IMR-90 (cell line): ENCODE measurements around the gene CSK. TPM values are rescaled to one million over a fixed set of nuclear protein-coding genes. Genes with fewer than 3 reads are reported as not detected.

Experiments
- ATAC-seq: fragments of 200-7000 bp; cut with Tn5 transposase; 2 replicates; pipeline ENCODE4 v1.9.1; 2020; ENCODE audit warnings: low read depth, mild to moderate bottlenecking, moderate library complexity
- BruUV-seq: library from RNA; stranded (reverse); fragments of 400-500 nt; replicated peaks from 2 replicates; lab custom pipeline; 2021; lab: Mats Ljungman, UMichigan
- CTCF ChIA-PET: fragments of 300-600 bp; formaldehyde crosslinking; extraction: SDS; loops from one replicate; lab custom pipeline; 2021; ENCODE audit warnings: antibody characterized with exemption; lab: Yijun Ruan, JAX
- POLR2A ChIA-PET: fragments of 300-600 bp; sonication (Branson Sonifier 250); formaldehyde crosslinking; loops from one replicate; lab custom pipeline; 2022; ENCODE audit warnings: antibody characterized with exemption; ENCODE audit not compliant: unreplicated experiment; lab: Charles Lee
- DNase-seq: peaks from one replicate; pipeline ENCODE4 v3.0.0; 2013
- H2AFZ ChIP-seq: replicated peaks from 2 replicates; pipeline ENCODE3; 2013; ENCODE audit warnings: low read length, mild to moderate bottlenecking; ENCODE audit not compliant: poor library complexity
- H2AK5ac ChIP-seq: 2 replicates; pipeline ENCODE4 v1.6.1; 2013; ENCODE audit warnings: low read depth, low read length, inconsistent platforms
- H2AK9ac ChIP-seq: replicated peaks from 2 replicates; pipeline ENCODE3; 2013; ENCODE audit warnings: mild to moderate bottlenecking, low read depth, low read length, moderate library complexity; ENCODE audit not compliant: poor library complexity
- H2BK120ac ChIP-seq: 2 replicates; pipeline ENCODE4 v1.6.1; 2013; ENCODE audit warnings: low read depth, low read length, inconsistent platforms
- H2BK15ac ChIP-seq: 3 replicates; pipeline ENCODE4 v1.6.1; 2013; ENCODE audit warnings: low read depth, low read length, inconsistent platforms
- H2BK20ac ChIP-seq: 2 replicates; pipeline ENCODE4 v1.6.1; 2013; ENCODE audit warnings: low read depth, mild to moderate bottlenecking, inconsistent platforms, low read length, moderate library complexity
- H2BK5ac ChIP-seq: 2 replicates; pipeline ENCODE4 v1.6.1; 2013; ENCODE audit warnings: mild to moderate bottlenecking, low read depth, low read length, inconsistent platforms; ENCODE audit not compliant: poor library complexity, severe bottlenecking
- H3K14ac ChIP-seq: replicated peaks from 2 replicates; pipeline ENCODE4 v1.6.1; 2013; ENCODE audit warnings: low read depth, low read length, inconsistent platforms
- H3K18ac ChIP-seq: 2 replicates; pipeline ENCODE4 v1.6.1; 2013; ENCODE audit warnings: low read depth, low read length, control low read depth
- H3K23ac ChIP-seq: 2 replicates; pipeline ENCODE4 v1.6.1; 2013; ENCODE audit warnings: low read depth, low read length, inconsistent platforms
- H3K27ac ChIP-seq: 2 replicates; pipeline ENCODE4 v1.5.1; 2013; ENCODE audit warnings: mild to moderate bottlenecking, control low read depth, low read length; ENCODE audit not compliant: insufficient read depth
- H3K27me3 ChIP-seq: 2 replicates; pipeline ENCODE4 v1.6.1; 2013; ENCODE audit warnings: low read length; ENCODE audit not compliant: control insufficient read depth, insufficient read depth
- H3K36me3 ChIP-seq: 2 replicates; pipeline ENCODE4 v1.6.1; 2013; ENCODE audit warnings: low read length, mixed read lengths; ENCODE audit not compliant: control insufficient read depth, insufficient read depth
- H3K4ac ChIP-seq: 2 replicates; pipeline ENCODE4 v1.6.1; 2013; ENCODE audit warnings: low read depth, low read length, inconsistent platforms
- H3K4me1 ChIP-seq: 2 replicates; pipeline ENCODE4 v1.6.1; 2013; ENCODE audit warnings: low read length, mixed read lengths; ENCODE audit not compliant: control insufficient read depth, insufficient read depth
- H3K4me2 ChIP-seq: 2 replicates; pipeline ENCODE4 v1.6.1; 2013; ENCODE audit warnings: low read depth, mild to moderate bottlenecking, control low read depth, low read length, moderate library complexity
- H3K4me3 ChIP-seq: 2 replicates; pipeline ENCODE4 v1.5.1; 2013; ENCODE audit warnings: low read depth, mild to moderate bottlenecking, control low read depth, low read length, moderate library complexity; ENCODE audit not compliant: insufficient read depth
- H3K56ac ChIP-seq: 2 replicates; pipeline ENCODE4 v1.6.1; 2013; ENCODE audit warnings: low read length, inconsistent platforms; ENCODE audit not compliant: insufficient read depth; ENCODE audit errors: extremely low read depth
- H3K79me1 ChIP-seq, 2 experiments: 2 replicates each; pipeline ENCODE4 v1.6.1; 2013; ENCODE audit warnings: low read length in 2 of 2, inconsistent platforms in 1 of 2, low read depth in 1 of 2
- H3K9ac ChIP-seq: 2 replicates; pipeline ENCODE4 v1.6.1; 2013; ENCODE audit warnings: low read depth, low read length, control low read depth
- H3K9me1 ChIP-seq: 2 replicates; pipeline ENCODE4 v1.6.1; 2013; ENCODE audit warnings: low read length, inconsistent platforms; ENCODE audit not compliant: insufficient read depth
- H3K9me3 ChIP-seq: 2 replicates; pipeline ENCODE4 v1.6.1; 2013; ENCODE audit warnings: low read length; ENCODE audit not compliant: control insufficient read depth, insufficient read depth
- H4K20me1 ChIP-seq: 2 replicates; pipeline ENCODE4 v1.6.1; 2013; ENCODE audit warnings: low read length, inconsistent platforms; ENCODE audit not compliant: insufficient read depth
- H4K5ac ChIP-seq: 2 replicates; pipeline ENCODE4 v1.6.1; 2013; ENCODE audit warnings: mild to moderate bottlenecking, low read depth, low read length, control low read depth
- H4K8ac ChIP-seq, 2 experiments: 2 replicates each; pipeline ENCODE4 v1.6.1; 2013; ENCODE audit warnings: low read depth in 2 of 2, low read length in 2 of 2, control low read depth in 1 of 2, inconsistent platforms in 1 of 2
- H4K91ac ChIP-seq: 2 replicates; pipeline ENCODE4 v1.6.1; 2013; ENCODE audit warnings: low read depth, low read length, inconsistent platforms; ENCODE audit not compliant: insufficient read depth
- BHLHE40 ChIP-seq: fragments of 150-350 bp; IDR thresholded peaks from 2 replicates; pipeline ENCODE4 v1.6.1; 2016; ENCODE audit warnings: mild to moderate bottlenecking, low read depth, low read length
- CEBPB ChIP-seq: IDR thresholded peaks from 2 replicates; pipeline ENCODE4 v1.6.1; 2012; ENCODE audit warnings: low read depth, low read length, improper control_type of control experiment
- CHD1 ChIP-seq: IDR thresholded peaks from 2 replicates; pipeline ENCODE4 v1.6.1; 2012; ENCODE audit warnings: low read depth, low read length, improper control_type of control experiment
- CTCF ChIP-seq: conservative IDR thresholded peaks from 2 replicates; pipeline ENCODE4 v1.5.1; 2012; ENCODE audit warnings: mild to moderate bottlenecking, low read depth, low read length, improper control_type of control experiment
- ELK1 ChIP-seq: fragments of 150-350 bp; IDR thresholded peaks from 2 replicates; pipeline ENCODE4 v1.6.1; 2016; ENCODE audit warnings: low read depth, mild to moderate bottlenecking, low read length, moderate library complexity, borderline replicate concordance
- FOS ChIP-seq: fragments of 150-350 bp; IDR thresholded peaks from 2 replicates; pipeline ENCODE4 v1.6.1; 2016; ENCODE audit warnings: low read depth, low read length
- MAFK ChIP-seq: IDR thresholded peaks from 2 replicates; pipeline ENCODE4 v1.6.1; 2012; ENCODE audit warnings: low read depth, low read length, improper control_type of control experiment
- MAZ ChIP-seq: IDR thresholded peaks from 2 replicates; pipeline ENCODE4 v1.6.1; 2012; ENCODE audit warnings: low read depth, mild to moderate bottlenecking, low read length, improper control_type of control experiment, moderate library complexity, borderline replicate concordance
- MXI1 ChIP-seq: IDR thresholded peaks from 2 replicates; pipeline ENCODE4 v1.6.1; 2012; ENCODE audit warnings: low read depth, mild to moderate bottlenecking, low read length, moderate library complexity, borderline replicate concordance
- NFE2L2 ChIP-seq: fragments of 150-350 bp; IDR thresholded peaks from 2 replicates; pipeline ENCODE4 v1.6.1; 2016; ENCODE audit warnings: low read depth, mild to moderate bottlenecking, low read length
- POLR2A ChIP-seq: IDR thresholded peaks from 2 replicates; pipeline ENCODE4 v1.6.1; 2012; ENCODE audit warnings: mild to moderate bottlenecking, low read depth, low read length
- RAD21 ChIP-seq: IDR thresholded peaks from 2 replicates; pipeline ENCODE4 v1.6.1; 2012; ENCODE audit warnings: low read length, improper control_type of control experiment
- RCOR1 ChIP-seq: IDR thresholded peaks from 2 replicates; pipeline ENCODE4 v1.6.1; 2012; ENCODE audit warnings: mild to moderate bottlenecking, low read length, improper control_type of control experiment; ENCODE audit not compliant: insufficient replicate concordance
- RFX5 ChIP-seq: IDR thresholded peaks from 2 replicates; pipeline ENCODE4 v1.8.0; 2012; ENCODE audit warnings: low read depth, mild to moderate bottlenecking, low read length, moderate library complexity
- SMC3 ChIP-seq: fragments of 150-350 bp; IDR thresholded peaks from 2 replicates; pipeline ENCODE4 v1.6.1; 2016; ENCODE audit warnings: low read depth, mild to moderate bottlenecking, antibody characterized with exemption, low read length, moderate library complexity
- USF2 ChIP-seq: fragments of 150-350 bp; IDR thresholded peaks from 2 replicates; pipeline ENCODE4 v1.6.1; 2017; ENCODE audit warnings: mild to moderate bottlenecking, antibody characterized with exemption, low read length, low read depth
- WGBS, 2 experiments: methylation state at CpG; one replicate each; pipeline versions ENCODE4 v1.1.5 to v1.1.7; 2013; ENCODE audit warnings: missing lambda C conversion rate in 2 of 2; ENCODE audit not compliant: insufficient read length in 1 of 2; ENCODE audit errors: extremely low coverage in 2 of 2; 5-methylcytosine and 5-hydroxymethylcytosine counted together
- dilution Hi-C: fragments of 300-500 bp; cut with HindIII; formaldehyde crosslinking; loops from one replicate; pipeline ENCODE4 v1.14.3; 2018; ENCODE audit warnings: low sequenced_read_pairs; ENCODE audit not compliant: unreplicated experiment
- in situ Hi-C: fragments of 300-500 bp; cut with MboI; formaldehyde crosslinking; loops from 3 replicates; pipeline ENCODE4 v1.14.3; 2019; ENCODE audit warnings: low sequenced_read_pairs, inconsistent platforms, mixed read lengths
- intact Hi-C: fragments of 100-400 bp; cut with micrococcal nuclease; formaldehyde crosslinking; loops from 2 replicates; pipeline ENCODE4 v1.10.0; 2022
- polyA plus RNA-seq, 3 experiments: library from polyadenylated mRNA; depleted of rRNA; stranded (reverse); fragments of >200 nt; gene quantifications; 2 replicates each; pipeline ENCODE4 v1.2.3, GENCODE V29; 2012; ENCODE audit warnings: low replicate concordance in 1 of 3
- total RNA-seq: library from RNA; depleted of rRNA; stranded (reverse); fragments of >200 nt; gene quantifications from 2 replicates; pipeline ENCODE4 v1.2.3, GENCODE V29; 2012

CSK gene
- total and polyA plus RNA-seq, 2 of the 4 experiments (the other 2 are of a cell fraction), result 10.8 to 54.0 TPM

GRCh38 chr15:74794248-74794969 lies 12.5 kb downstream of the CSK start:
- ChIA-PET CTCF (no interaction called here), POLR2A (interaction anchor here (0.6 kb wide), 1 partner anchor 19 kb away, joined by 3 read pairs; no protein-coding TSS in a partner anchor)
- no peak overlapping the region for H2AK5ac ChIP-seq
- H2BK120ac ChIP-seq, result no peak overlapping the region
- H3K9me3 ChIP-seq, result no peaks in the 10 kb centered on the region
- no peak overlapping the region for H3K27ac ChIP-seq
- H2AFZ ChIP-seq, result no peak overlapping the region
- in situ Hi-C loops (no loop called here), intact Hi-C loops (no loop called here), dilution Hi-C loops (no loop called here)
- no peak overlapping the region for H3K14ac ChIP-seq
- WGBS, 2 experiments, result no CpG with 5 or more reads among the region's 9 CpGs
- no peak overlapping the region for H3K23ac ChIP-seq
- H2BK20ac ChIP-seq, result no peak overlapping the region
- H3K36me3 ChIP-seq, result peaks cover 8% of the 10 kb centered on the region
- H3K9me1 ChIP-seq, result peaks cover 27% of the 10 kb centered on the region
- no peak overlapping the region for H3K4me2 ChIP-seq
- H3K9ac ChIP-seq, result no peak overlapping the region
- no peak overlapping the region for H3K4me3 ChIP-seq
- no peak overlapping the region for H4K91ac ChIP-seq
- H3K56ac ChIP-seq, result no peak overlapping the region
- no TSS peak for BruUV-seq
- peaks cover 22 to 87% of the 10 kb centered on the region in 2 experiments for H3K79me1 ChIP-seq
- H2AK9ac ChIP-seq, result no peak overlapping the region
- DNase-seq (no peak), ATAC-seq (no peak)
- no peak overlapping the region for H3K18ac ChIP-seq
- no peak overlapping the region for H3K4ac ChIP-seq
- no peaks in the 10 kb centered on the region for H3K27me3 ChIP-seq
- no peak overlapping the region for H2BK5ac ChIP-seq
- peaks cover 91% of the 10 kb centered on the region for H4K20me1 ChIP-seq
- TF ChIP-seq NFE2L2 (no peak), RCOR1 (no peak), ELK1 (no peak), BHLHE40 (no peak), CTCF (no peak), FOS (no peak), MXI1 (no peak), RAD21 (no peak), CEBPB (no peak), SMC3 (no peak), MAZ (no peak), POLR2A (no peak), RFX5 (no peak), USF2 (no peak), CHD1 (no peak), MAFK (no peak)
- H4K8ac ChIP-seq, result no peak overlapping the region
- no peak overlapping the region for H2BK15ac ChIP-seq
- no peak overlapping the region for H4K5ac ChIP-seq
- H3K4me1 ChIP-seq, result peaks cover 13% of the 10 kb centered on the region
